LNCaP clone FGC (cell line): ENCODE data around the gene NUTM2B.
"Not testable (repeated sequence)": the region's sequence is repeated elsewhere in the genome, so short reads cannot be mapped to it uniquely, and the experiment has no call there.

Experiments
- DNase-seq: peaks from one replicate; pipeline ENCODE4 v3.0.0-alpha.2; 2011; ENCODE audit warnings: low read depth
- H3K4me3 ChIP-seq: 2 replicates; pipeline ENCODE4 v1.5.1; 2011; ENCODE audit warnings: mild to moderate bottlenecking, low read depth, low read length, control low read depth
- TF ChIP-seq, protein P1 (sequence below): IDR thresholded peaks from 2 replicates; pipeline ENCODE4 v1.5.1; 2012; ENCODE audit warnings: mild to moderate bottlenecking; ENCODE audit not compliant: control insufficient read depth, insufficient read depth; ENCODE audit errors: extremely low read depth

NUTM2B gene, protein sequence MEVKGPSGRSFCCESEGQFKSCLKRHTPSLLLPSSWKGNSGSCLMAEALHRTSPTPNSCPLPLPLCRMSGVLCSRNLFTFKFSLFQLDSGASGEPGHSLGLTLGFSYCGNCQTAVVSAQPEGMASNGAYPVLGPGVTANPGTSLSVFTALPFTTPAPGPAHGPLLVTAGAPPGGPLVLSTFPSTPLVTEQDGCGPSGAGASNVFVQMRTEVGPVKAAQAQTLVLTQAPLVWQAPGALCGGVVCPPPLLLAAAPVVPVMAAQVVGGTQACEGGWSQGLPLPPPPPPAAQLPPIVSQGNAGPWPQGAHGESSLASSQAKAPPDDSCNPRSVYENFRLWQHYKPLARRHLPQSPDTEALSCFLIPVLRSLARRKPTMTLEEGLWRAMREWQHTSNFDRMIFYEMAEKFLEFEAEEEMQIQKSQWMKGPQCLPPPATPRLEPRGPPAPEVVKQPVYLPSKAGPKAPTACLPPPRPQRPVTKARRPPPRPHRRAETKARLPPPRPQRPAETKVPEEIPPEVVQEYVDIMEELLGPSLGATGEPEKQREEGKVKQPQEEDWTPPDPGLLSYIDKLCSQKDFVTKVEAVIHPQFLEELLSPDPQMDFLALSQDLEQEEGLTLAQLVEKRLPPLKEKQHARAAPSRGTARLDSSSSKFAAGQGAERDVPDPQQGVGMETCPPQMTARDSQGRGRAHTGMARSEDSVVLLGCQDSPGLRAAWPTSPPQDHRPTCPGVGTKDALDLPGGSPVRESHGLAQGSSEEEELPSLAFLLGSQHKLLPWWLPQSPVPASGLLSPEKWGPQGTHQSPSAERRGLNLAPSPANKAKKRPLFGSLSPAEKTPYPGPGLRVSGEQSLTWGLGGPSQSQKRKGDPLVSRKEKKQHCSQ

DNA sequence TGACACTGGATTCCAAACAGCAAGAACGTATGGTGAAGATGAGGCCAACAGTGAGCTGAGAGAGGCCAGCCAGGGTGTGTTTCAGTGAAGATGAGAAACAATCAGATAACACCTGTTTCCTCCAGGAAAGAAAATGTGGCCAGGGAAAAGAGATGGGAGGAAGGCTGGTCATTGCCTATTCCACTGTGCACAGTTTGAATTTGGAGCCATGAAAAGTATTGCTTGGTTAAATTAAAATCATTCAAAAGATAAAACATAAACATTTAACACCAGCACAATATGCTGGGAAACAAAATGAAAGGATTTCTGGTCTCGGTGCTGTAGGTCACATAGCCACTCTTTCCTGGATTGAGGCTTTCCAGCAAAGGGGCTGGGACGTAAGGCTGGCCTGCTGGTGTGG lies at the start of gene NUTM2B:
NUTM2B (plus strand) TSS at position 301 of the 400 bp plus-strand sequence. CDS start 383 bp downstream, outside the sequence.
- not testable (repeated sequence) for H3K4me3 ChIP-seq, DNase-seq

DNA sequence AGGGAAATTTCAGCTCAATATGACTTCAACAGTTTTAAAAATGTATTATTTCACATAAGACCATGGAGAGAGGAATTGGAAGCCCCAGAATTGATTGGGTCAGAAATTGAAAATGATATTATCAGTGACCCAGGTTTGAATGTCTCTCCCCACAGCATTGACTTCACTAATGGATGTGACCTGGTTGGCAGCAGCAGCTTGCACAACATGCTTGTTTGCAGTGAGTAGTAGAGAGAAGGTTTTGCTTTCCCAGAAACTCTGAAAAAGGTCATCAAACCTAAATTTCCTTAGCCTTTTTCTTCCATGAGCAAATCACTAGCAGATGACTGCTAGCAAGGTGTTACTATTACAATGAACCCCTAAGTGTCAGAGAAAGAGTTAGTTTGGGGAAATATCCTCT lies 39.7 kb upstream of the NUTM2B start:
- H3K4me3 ChIP-seq, DNase-seq: not testable (repeated sequence)

DNA sequence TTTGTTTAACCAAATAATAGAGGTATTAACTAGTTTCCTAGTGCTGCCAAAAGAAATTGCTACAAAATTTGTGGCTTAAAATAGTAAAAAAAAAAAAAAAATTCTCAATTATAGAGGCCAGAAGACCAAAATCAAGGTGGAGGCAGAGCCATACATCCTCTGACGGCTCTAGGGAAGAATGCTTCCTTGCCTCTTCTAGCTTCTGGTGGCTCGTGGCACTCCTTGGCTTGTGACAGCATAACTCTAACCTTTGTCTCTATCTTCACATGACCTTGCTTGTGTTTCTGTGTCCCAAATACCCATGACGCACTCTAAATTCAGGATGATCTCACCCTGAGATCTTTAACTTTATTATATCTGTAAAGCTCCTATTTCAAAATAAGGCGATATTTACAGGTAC lies 38.3 kb upstream of the NUTM2B start:
- H3K4me3 ChIP-seq, DNase-seq: not testable (repeated sequence)

DNA sequence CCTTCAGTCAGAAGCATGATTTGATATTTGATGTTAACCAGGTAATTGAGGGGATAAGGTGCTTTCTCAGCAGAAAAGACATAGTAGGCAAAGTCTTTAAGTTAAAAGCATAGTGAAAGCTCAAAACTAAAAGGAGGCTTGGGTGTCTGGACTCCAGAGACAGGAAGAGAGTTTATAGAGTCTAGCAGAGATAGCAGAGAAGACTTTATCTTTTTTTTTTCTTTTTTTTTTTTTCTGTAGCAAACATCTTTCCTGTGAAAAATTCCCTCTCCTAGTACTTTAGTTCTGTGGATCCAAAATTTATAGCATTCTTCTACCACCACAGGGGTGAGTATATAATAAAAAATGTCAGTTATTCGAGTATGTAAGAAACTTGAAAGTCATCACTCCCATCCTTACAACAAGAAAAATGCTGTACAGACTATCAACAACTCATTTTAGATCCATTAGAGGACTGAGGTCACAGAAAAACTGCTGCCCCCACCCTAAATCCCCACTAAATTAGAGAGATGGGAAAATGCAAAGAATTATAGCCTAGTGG lies 33.7 kb upstream of the NUTM2B start:
- DNase-seq, H3K4me3 ChIP-seq: not testable (repeated sequence)

DNA sequence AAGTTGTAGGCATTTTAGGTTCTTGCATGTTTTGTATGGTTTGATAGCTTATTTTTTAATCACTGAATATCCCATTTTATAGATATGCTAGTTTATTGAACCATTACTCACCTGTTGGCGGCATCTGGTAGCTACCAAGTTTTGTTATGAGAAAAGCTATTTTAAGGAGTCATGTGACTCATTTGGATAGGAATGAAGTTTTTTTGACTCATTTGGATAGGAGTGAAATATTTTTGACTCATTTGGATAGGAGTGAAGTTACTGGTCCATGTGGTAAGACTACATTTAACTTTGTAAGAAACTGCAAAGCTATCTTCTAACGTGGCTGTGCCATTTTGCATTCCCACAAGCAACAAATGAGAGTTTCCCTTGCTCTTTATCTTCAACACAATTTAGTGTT lies 28.1 kb upstream of the NUTM2B start:
- DNase-seq, H3K4me3 ChIP-seq: not testable (repeated sequence)

DNA sequence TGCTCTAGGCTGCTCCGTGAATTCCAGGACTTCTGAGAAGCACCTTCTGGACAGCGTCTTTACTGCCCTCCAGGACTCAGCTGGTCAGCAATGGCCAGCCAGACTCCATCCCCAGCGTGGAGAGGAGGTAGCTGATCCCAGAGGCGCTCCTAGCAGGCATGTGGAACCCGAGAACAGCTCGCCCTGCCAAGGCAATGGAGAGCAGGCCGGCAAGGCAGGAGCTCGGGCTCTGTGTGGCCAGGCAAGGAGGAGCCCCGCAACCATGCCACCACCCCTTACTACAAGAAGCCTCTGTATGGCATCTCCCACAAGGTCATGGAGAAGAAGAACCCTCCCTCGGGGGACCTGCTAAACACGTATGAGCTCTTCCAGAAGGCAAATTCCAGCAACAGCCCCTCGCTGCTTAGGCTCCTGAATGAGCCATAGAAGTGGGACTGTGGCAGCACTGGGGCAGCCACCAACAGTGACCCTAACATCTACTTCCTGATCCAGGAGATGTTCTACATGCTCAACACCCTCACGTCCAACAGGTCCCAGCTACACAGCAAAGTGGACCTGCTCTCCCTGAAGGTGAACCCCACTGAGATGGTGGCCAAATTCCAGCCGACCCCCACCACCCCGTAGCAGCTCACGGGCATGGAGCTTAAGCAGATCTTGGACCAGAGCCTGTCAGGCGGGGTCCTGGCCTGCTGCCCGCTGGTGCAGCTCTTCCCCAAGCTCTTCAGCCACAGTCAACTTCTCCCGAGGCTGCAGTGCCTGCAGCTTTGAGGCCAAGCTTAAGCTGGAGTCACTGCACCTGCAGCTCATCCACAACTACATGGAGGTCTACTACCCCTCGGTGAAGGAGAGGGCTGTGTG lies 19.8 kb upstream of the NUTM2B start:
- not testable (repeated sequence) for DNase-seq, H3K4me3 ChIP-seq

DNA sequence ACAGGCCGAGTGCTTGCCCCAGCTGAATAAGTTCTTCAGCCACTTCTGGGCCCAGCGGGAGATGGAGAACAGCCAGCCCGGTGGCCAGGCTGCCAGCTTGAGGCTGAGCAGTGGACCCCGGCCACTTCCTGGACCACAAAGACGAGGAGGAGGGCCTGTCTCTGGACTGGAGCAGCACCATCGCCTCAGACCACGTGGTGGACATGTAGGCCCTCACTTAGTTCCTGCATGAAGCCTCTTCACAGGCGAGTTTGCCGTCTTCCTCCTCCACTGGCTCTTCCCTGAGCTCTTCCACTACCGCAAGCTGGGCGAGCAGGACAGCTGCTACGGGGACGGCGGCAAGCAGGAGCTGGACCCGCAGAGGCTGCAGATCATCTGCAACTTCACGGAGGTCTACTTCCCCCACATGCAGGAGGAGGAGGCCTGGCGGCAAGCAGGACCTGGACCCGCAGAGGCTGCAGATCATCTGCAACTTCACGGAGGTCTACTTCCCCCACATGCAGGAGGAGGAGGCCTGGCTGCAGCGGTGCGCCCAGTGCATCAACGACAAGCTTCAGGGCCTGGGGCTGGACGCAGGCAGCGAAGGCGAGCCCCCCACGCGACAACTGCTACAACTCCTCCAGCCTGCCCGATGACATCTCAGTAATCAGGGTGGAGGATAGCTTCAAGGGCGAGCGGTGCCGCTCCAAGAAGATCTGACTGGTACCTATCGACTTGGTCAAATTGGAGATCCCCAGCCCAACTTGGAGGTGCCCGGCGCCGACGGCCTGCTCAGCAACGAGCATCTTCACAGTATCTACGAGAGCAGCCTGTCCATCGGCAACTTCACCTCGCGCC lies 18.9 kb upstream of the NUTM2B start:
- not testable (repeated sequence) for DNase-seq, H3K4me3 ChIP-seq

DNA sequence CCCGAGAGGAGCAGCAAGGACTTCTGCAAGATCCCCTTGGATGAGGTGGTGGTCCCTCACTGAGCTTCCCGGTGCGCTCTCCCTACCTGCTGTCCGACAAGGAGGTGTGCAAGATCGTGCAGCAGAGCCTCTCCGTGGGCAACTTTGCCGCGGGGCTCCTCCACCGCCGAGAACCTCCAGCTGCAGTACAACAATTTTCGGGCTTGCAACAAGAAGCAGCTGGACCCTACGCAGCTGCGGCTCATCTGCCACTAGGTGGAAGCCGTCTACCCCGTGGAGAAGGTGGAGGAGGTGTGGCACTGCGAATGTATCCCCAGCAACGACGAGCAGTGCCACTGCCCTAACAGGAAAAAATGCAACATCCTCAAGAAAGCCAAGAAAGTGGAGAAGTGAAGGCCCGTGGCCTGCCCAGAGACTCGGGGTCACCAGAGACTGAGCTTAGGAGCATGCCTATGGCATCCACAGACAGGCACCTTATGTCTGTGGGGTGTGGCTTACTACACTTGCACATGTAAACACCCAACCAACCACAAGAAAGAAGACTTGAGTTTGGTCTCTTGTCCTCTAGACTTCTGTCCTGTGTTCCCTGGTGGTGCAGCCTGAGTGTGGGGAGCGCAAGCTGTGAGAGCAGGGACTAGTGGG lies 17.9 kb upstream of the NUTM2B start:
- DNase-seq, H3K4me3 ChIP-seq: not testable (repeated sequence)
- TF ChIP-seq, protein P1, sequence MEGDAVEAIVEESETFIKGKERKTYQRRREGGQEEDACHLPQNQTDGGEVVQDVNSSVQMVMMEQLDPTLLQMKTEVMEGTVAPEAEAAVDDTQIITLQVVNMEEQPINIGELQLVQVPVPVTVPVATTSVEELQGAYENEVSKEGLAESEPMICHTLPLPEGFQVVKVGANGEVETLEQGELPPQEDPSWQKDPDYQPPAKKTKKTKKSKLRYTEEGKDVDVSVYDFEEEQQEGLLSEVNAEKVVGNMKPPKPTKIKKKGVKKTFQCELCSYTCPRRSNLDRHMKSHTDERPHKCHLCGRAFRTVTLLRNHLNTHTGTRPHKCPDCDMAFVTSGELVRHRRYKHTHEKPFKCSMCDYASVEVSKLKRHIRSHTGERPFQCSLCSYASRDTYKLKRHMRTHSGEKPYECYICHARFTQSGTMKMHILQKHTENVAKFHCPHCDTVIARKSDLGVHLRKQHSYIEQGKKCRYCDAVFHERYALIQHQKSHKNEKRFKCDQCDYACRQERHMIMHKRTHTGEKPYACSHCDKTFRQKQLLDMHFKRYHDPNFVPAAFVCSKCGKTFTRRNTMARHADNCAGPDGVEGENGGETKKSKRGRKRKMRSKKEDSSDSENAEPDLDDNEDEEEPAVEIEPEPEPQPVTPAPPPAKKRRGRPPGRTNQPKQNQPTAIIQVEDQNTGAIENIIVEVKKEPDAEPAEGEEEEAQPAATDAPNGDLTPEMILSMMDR: peak; percentile 46

DNA sequence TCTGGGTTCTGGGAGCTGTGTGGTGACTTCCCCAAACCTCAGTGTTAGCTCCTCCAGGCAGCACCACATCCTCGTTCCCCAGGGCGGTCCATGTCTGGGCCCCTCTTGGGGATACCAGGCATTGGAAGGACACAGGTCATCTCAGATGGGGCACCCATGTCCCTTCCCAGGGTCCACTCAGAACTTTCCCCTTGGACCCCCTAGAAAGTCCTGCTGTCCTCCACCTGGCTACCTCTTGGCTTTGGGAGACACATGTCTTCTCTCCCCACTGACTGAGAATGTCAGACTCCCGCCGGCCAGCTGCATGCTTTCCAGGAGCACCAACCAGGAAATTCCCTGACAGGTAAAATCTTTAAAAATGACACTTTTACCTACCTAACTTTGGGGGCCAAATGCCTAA lies 16.4 kb upstream of the NUTM2B start:
- H3K4me3 ChIP-seq, DNase-seq: not testable (repeated sequence)

DNA sequence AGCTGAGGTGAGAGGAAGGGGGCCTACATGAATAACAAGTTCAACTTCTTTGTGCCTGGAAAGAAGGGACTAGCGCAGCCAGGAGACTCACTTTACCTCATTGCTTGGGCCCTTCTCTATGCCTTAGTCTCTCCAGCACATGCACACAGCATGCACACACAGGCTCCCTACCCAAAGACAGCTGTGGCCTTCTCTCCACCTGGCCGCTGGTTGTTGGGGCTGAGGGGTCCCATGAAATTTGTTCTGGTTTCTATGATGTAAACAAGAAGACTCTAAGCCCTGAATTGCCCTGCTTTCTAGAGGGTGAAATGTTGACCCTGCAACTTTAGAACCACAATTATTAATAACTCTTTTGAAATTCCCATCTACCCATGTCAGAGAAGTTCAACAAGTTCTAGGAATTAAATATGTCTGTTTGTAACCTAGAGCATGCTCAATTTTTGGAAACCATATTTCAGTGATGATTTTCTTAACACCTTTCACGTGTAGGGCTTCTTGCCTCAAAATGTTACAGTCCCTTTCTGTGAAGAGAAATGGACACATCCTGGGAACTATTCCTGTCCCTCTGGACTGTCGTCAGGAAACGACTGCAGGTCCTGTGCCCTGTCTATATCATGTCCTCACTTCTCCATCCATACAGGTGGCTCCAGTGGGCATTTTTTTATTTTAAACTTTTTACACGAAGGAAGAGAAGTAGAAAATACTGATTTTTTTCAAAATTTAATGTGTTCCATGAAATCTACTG lies 15.4 kb upstream of the NUTM2B start:
- DNase-seq: not testable (repeated sequence)

DNA sequence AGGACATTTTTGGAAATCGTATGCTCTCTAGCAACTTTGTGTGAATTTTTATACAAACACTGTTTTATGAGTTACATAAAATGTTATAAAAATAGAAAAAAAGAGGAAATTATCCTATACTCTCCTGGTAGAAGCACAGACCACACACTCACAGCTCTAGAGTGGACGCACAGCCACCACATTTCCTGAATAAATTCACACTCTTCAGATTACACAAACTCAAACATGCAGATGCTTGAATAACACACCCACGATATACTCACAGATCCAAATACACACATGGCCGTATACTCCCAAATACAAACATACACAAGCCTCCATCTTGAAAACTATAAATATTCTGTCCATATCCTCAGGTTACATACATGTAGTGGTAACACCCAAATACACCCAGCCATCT lies 14.2 kb upstream of the NUTM2B start:
- not testable (repeated sequence) for H3K4me3 ChIP-seq, DNase-seq

More for the DNA sequence above, 15.4 kb upstream of the NUTM2B start:
- H3K4me3 ChIP-seq: not testable (repeated sequence)

DNA sequence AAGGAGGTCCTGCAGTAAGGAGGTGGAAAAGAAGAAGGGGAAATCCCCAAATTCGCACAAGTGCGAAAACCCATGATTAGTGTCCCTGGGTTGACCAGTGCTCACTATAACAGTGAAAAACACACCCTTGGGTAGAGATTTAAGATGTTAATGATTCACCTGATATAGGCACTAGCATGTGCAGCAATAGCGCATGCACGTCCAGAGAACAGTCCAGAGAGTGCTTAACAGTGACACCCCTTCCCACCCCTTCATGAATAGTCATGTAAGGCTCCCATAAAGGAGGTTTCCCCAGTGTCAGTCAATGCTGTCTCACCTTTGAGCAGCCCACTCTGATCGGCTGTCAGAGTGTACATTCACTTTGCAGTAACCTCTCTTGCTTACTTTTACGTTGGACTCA lies 6.4 kb upstream of the NUTM2B start:
- H3K4me3 ChIP-seq, DNase-seq: not testable (repeated sequence)

DNA sequence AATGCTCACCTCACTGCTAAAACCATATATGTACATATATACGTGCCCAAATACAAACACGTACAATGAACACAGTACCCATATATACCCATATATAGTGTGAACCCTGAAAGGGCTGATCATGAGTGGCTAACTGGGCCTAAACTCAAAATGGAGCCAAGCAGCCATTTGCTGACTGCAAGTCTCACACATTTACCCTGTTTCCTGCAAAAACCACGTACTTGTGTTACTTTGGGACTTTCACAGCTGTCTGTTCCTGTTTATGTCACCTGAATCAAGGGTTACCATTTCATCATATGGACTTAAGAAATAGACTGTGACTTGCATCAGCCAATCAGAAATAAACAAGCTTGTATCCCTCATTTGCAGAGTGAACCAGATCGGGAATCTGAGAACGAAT lies 5.9 kb upstream of the NUTM2B start:
- not testable (repeated sequence) for DNase-seq, H3K4me3 ChIP-seq

DNA sequence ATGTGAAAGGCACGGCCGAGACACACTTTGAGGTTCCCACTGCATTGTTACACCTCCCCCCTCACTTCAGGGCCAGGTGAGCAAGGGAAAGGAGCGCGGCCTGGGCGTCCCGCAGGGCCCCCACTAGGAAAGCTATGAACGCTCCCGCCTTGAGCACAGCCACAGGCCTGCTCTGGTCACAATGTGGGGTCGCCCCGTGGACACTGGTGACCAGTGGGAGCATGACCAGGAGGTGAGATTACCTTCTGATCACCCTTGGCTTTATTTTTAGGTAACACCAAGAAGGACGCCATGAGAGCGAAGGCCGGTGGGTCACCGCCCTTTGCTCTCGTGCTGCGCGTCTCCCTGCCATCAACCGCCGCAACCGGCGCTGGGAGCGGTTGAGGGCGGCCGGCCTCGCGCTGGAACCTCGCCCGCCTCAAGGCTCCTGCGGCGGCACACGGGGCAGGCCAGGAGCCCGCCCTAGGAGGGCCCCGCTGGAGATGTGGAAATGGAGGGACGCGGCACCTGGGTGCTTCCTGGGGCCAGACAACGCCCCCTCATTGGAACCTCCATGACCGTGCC lies 2.6 kb upstream of the NUTM2B start:
- DNase-seq, H3K4me3 ChIP-seq: not testable (repeated sequence)

DNA sequence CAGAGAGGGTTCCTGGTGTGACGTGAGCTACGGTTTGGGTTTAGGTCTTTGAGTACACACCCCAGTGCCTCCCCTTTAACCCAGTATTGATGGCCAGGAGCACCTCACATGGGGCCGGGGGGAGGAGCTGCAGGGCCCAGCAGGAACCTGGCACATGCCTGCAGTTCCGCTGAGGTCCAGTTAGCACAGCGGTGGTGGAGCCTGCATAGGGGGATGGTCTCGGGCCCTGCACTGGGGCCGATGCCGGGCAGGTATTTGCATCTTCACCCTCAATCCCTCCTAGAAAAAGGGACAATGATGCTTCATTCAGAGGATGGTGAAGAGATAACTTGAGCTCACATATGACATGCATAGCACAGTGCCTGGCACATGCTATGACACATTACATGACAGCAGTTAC lies 4.0 kb downstream of the NUTM2B start:
- not testable (repeated sequence) for DNase-seq, H3K4me3 ChIP-seq
